Endothelial cell of umbilical vein (primary cell): ENCODE data around the gene MAML2. TPM values are rescaled to one million over a fixed set of nuclear protein-coding genes. Genes with fewer than 3 reads are reported as not detected.
A peak's percentile ranks its signal among the peaks of the same experiment; 100 is the strongest.

ENCODE experiments used
- BruUV-seq: library from RNA; stranded (reverse); fragments of 400-500 nt; replicated peaks from 2 replicates; lab custom pipeline; 2021; lab: Mats Ljungman, UMichigan
- CTCF ChIA-PET: fragments of 300-600, 350-600 bp; sonication (Branson Sonifier 250); formaldehyde crosslinking; loops from one replicate; lab custom pipeline; 2021; ENCODE audit warnings: antibody characterized with exemption, inconsistent platforms; lab: Charles Lee
- POLR2A ChIA-PET: fragments of 300-600, 350-600 bp; sonication (Branson Sonifier 250); formaldehyde crosslinking; loops from one replicate; lab custom pipeline; 2021; ENCODE audit warnings: antibody characterized with exemption, inconsistent platforms; lab: Charles Lee
- DNase-seq: peaks from one replicate; pipeline ENCODE4 v3.0.0-alpha.2; 2011; ENCODE audit warnings: low read depth, low spot score
- FAIRE-seq: peaks from 2 replicates; lab custom pipeline; 2011; peaks lifted over from hg19 to GRCh38; lab: Jason Lieb, UNC
- H2AFZ ChIP-seq: 2 replicates; pipeline ENCODE4 v1.6.0; 2012; ENCODE audit warnings: low read depth, low read length, control low read depth, inconsistent platforms
- H3K27ac ChIP-seq: 2 replicates; pipeline ENCODE4 v1.5.1; 2011; ENCODE audit warnings: low read depth, mild to moderate bottlenecking, control low read depth, low read length, moderate library complexity; ENCODE audit not compliant: insufficient read depth
- H3K27me3 ChIP-seq, 2 experiments: 2 replicates each; pipeline versions ENCODE4 v1.6.0 to v1.6.1; 2011; ENCODE audit warnings: low read length in 2 of 2, mixed read lengths in 1 of 2; ENCODE audit not compliant: control insufficient read depth in 2 of 2, insufficient read depth in 2 of 2
- H3K36me3 ChIP-seq, 2 experiments: 2 replicates in 1 of 2; 3 replicates in 1 of 2; pipeline ENCODE4 v1.5.1; 2011; ENCODE audit warnings: low read length in 2 of 2, mild to moderate bottlenecking in 1 of 2, moderate library complexity in 1 of 2; ENCODE audit not compliant: control insufficient read depth in 2 of 2, insufficient read depth in 2 of 2; ENCODE audit errors: extremely low read depth in 1 of 2
- H3K4me1 ChIP-seq: 3 replicates; pipeline ENCODE4 v1.5.1; 2011; ENCODE audit warnings: mild to moderate bottlenecking, low read length; ENCODE audit not compliant: control insufficient read depth, insufficient read depth; ENCODE audit errors: extremely low read depth
- H3K4me2 ChIP-seq: 2 replicates; pipeline ENCODE4 v1.6.1; 2011; ENCODE audit warnings: low read length, control low read depth, mixed read lengths; ENCODE audit not compliant: insufficient read depth
- H3K4me3 ChIP-seq, 3 experiments: fragments of 200-600 bp in 1 of 3; sonication (generic), shearing (Covaris generic) in 1 of 3; replicated peaks in 1 of 3; 2 replicates each; pipeline ENCODE4 v1.5.1; 2011 to 2016; ENCODE audit warnings: control low read depth in 3 of 3, low read length in 3 of 3, mild to moderate bottlenecking in 2 of 3, inconsistent platforms in 1 of 3, low read depth in 1 of 3, moderate library complexity in 1 of 3; ENCODE audit not compliant: insufficient read depth in 1 of 3
- H3K79me2 ChIP-seq: 2 replicates; pipeline ENCODE4 v1.6.0; 2012; ENCODE audit warnings: low read length, inconsistent platforms; ENCODE audit not compliant: control insufficient read depth, insufficient read depth
- H3K9ac ChIP-seq: replicated peaks from 2 replicates; pipeline ENCODE3; 2011; ENCODE audit warnings: low read length, control low read depth; ENCODE audit not compliant: insufficient read depth; ENCODE audit errors: extremely low read depth
- H3K9me1 ChIP-seq: replicated peaks from 3 replicates; pipeline ENCODE4 v1.6.0; 2011; ENCODE audit warnings: mild to moderate bottlenecking, low read length; ENCODE audit not compliant: control insufficient read depth, insufficient read depth; ENCODE audit errors: extremely low read depth
- H3K9me3 ChIP-seq: replicated peaks from 2 replicates; pipeline ENCODE4 v1.5.1; 2012; ENCODE audit warnings: low read length, inconsistent platforms; ENCODE audit not compliant: control insufficient read depth, insufficient read depth
- H4K20me1 ChIP-seq: replicated peaks from 2 replicates; pipeline ENCODE3; 2011; ENCODE audit warnings: mild to moderate bottlenecking, low read length; ENCODE audit not compliant: control insufficient read depth, insufficient read depth; ENCODE audit errors: extremely low read depth
- CTCF ChIP-seq, 2 donors: IDR thresholded peaks; 1 replicate in 1 of 2; 2 replicates in 1 of 2; pipeline ENCODE4 v1.5.1; 2011; ENCODE audit warnings: low read length in 2 of 2, mild to moderate bottlenecking in 2 of 2, moderate library complexity in 2 of 2, control low read depth in 1 of 2, inconsistent platforms in 1 of 2, low read depth in 1 of 2; ENCODE audit not compliant: insufficient read depth in 1 of 2; ENCODE audit errors: extremely low read depth in 1 of 2
- EZH2 ChIP-seq: IDR thresholded peaks from 2 replicates; pipeline ENCODE4 v1.6.1; 2012; ENCODE audit warnings: borderline replicate concordance, low read depth, mild to moderate bottlenecking, moderate library complexity, low read length, inconsistent platforms; ENCODE audit not compliant: severe bottlenecking
- FOS ChIP-seq: IDR thresholded peaks from 2 replicates; pipeline ENCODE4 v1.6.1; 2011; ENCODE audit warnings: mild to moderate bottlenecking, low read length, moderate library complexity, borderline replicate concordance; ENCODE audit not compliant: insufficient read depth
- GATA2 ChIP-seq: IDR thresholded peaks from 2 replicates; pipeline ENCODE4 v1.7.0; 2011; ENCODE audit warnings: low read depth, mild to moderate bottlenecking, moderate library complexity, mixed read lengths, low read length; ENCODE audit not compliant: insufficient read length, insufficient read depth
- JUN ChIP-seq: IDR thresholded peaks from 2 replicates; pipeline ENCODE4 v1.6.1; 2011; ENCODE audit warnings: borderline replicate concordance, low read depth; ENCODE audit not compliant: insufficient read length, insufficient read depth
- MAX ChIP-seq: IDR thresholded peaks from 2 replicates; pipeline ENCODE4 v1.6.1; 2011; ENCODE audit not compliant: insufficient read depth, insufficient read length
- MYC ChIP-seq: IDR thresholded peaks from one replicate; pipeline ENCODE4 v1.6.1; 2011; ENCODE audit warnings: mild to moderate bottlenecking, low read depth, low read length
- POLR2A ChIP-seq: IDR thresholded peaks from 2 replicates; pipeline ENCODE4 v1.6.1; 2012; ENCODE audit warnings: low read depth, mild to moderate bottlenecking, control low read depth, low read length
- POLR2AphosphoS5 ChIP-seq: IDR thresholded peaks from 2 replicates; pipeline ENCODE4 v1.6.1; 2012; ENCODE audit warnings: low read depth, mild to moderate bottlenecking, control low read depth, low read length, moderate library complexity; ENCODE audit not compliant: insufficient read depth
- dilution Hi-C: fragments of 300-500 bp; cut with MboI; formaldehyde crosslinking; loops from one replicate; pipeline ENCODE4 v1.15.0; 2019; ENCODE audit warnings: low sequenced_read_pairs; ENCODE audit not compliant: extremely low pct_ligation_motif_present
- intact Hi-C: fragments of 100-400 bp; cut with micrococcal nuclease; formaldehyde crosslinking; loops from one replicate; pipeline ENCODE4 v1.10.0; 2022
- polyA plus RNA-seq, 4 experiments: library from polyadenylated mRNA; depleted of rRNA in 3 of 4; stranded (reverse) in 3 of 4; unstranded in 1 of 4; fragments of >200 nt; gene quantifications; 2 replicates each; pipeline versions ENCODE4 v1.2.1 to v1.2.3, GENCODE V29; 2011 to 2012; ENCODE audit warnings: missing spikeins in 1 of 4
- total RNA-seq: library from RNA; stranded (reverse); gene quantifications from 2 replicates; pipeline ENCODE4 v1.2.3, GENCODE V29; 2021

Gene MAML2
- total and polyA plus RNA-seq, 2 donors (not counting 3 experiments of a cell fraction or from before 2014, with no cell fraction given) = 12.4 to 16.8 TPM

- ChIA-PET POLR2A (no interaction called here), CTCF (interaction anchor here (0.6 to 1.5 kb wide), 14 partner anchors 8 to 270 kb away, joined by 3 to 11 read pairs (median 3); partner anchors contain the start of gene MAML2)
- Histone ChIP-seq H3K4me1 (peaks cover 11% of the 10 kb centered on the region), H3K36me3 (no peaks in the 10 kb centered on the region), H3K27ac (peak overlapping the region; percentile 8), H3K27me3 (no peaks in the 10 kb centered on the region), H3K9me3 (no peaks in the 10 kb centered on the region), H3K9me1 (no peaks in the 10 kb centered on the region), H2AFZ (no peak overlapping the region), H3K4me3 (no peak overlapping the region), H3K9ac (peak overlapping the region; percentile 46), H3K79me2 (no peaks in the 10 kb centered on the region), H3K4me2 (peak overlapping the region; percentile 52), H4K20me1 (no peaks in the 10 kb centered on the region)
- no TSS peak for BruUV-seq
- TF ChIP-seq MYC = no peak
- no peak for TF ChIP-seq EZH2
- no peak for TF ChIP-seq JUN
- TF ChIP-seq MAX = no peak
- TF ChIP-seq FOS = no peak
- no peak for TF ChIP-seq CTCF (IDR thresholded peaks at IDR 0.05; ENCODE audit: extremely low read depth in 1 of 2, insufficient read depth in 1 of 2, low read depth in 1 of 2, low read length in 2 of 2)
- TF ChIP-seq GATA2 = no peak
- no peak for TF ChIP-seq POLR2AphosphoS5
- no peak for TF ChIP-seq POLR2A
- FAIRE-seq = peak; percentile 54
- dilution Hi-C loops (no loop called here), intact Hi-C loops (loop anchor here (2.0 kb wide), 1 partner anchor 58 kb away; no protein-coding TSS in a partner anchor)
- no peak for DNase-seq
Measured at GRCh38 chr11:96112192-96113128, 230.5 kb downstream of the MAML2 start.
